ENCODE data around the gene MYORG.

Gene MYORG

DNA sequence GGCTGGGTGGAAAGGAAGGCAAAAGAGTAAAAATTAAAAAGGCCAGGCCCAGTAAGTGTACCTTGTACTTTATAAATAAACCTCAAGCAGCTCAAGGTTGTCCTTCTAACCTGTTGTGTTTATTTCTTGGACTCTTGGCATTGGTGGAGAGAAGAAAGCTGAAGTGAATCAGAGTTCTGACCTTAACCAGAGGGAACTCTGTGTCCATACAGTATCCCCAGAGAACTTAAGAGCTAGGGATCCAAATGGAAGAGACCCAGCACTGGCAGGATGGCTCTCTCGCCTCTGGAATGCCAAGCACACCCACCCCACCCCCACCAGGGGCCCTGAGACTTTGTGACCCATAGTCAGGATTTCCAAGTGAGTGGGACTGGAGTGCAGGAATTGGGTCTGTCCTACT, 33.1 kb downstream of the MYORG start:
- peaks cover 35% of the 10 kb centered on the region for H3K36me3 ChIP-seq (ENCODE audit: insufficient read depth, low read length)
- no peaks in the 10 kb centered on the region for H3K9me3 ChIP-seq (ENCODE audit: insufficient read depth, low read length, severe bottlenecking)
- TF ChIP-seq CTCF (IDR thresholded peaks at IDR 0.05; ENCODE audit: borderline replicate concordance, extremely low read depth, low read length, poor library complexity, severe bottlenecking) (no peak), EZH2 (IDR thresholded peaks at IDR 0.05; ENCODE audit: borderline replicate concordance, low read depth, low read length, severe bottlenecking) (no peak)
- H3K27me3 ChIP-seq (ENCODE audit: insufficient read depth, low read length, poor library complexity) = no peaks in the 10 kb centered on the region
- no peak overlapping the region for H2AFZ ChIP-seq (ENCODE audit: low read depth, low read length)
- ATAC-seq (ENCODE audit: insufficient read depth, low read depth) (no peak), DNase-seq (no peak)
- no peaks in the 10 kb centered on the region for H3K4me1 ChIP-seq (ENCODE audit: insufficient read depth, low read length)
- H3K4me3 ChIP-seq (ENCODE audit: low read depth in 1 of 2, low read length in 2 of 2) = no peak overlapping the region
- no peak overlapping the region for H3K9ac ChIP-seq (ENCODE audit: low read depth, low read length)
- no peaks in the 10 kb centered on the region for H3K79me2 ChIP-seq (ENCODE audit: insufficient read depth, low read length)
- no peaks in the 10 kb centered on the region; the same call in 1 of the 2 replicates for H4K20me1 ChIP-seq (ENCODE audit: insufficient read depth, low read length)
- H3K27ac ChIP-seq (ENCODE audit: low read length) = no peak overlapping the region
- no peak overlapping the region for H3K4me2 ChIP-seq (ENCODE audit: insufficient read depth, low read length)

- ATAC-seq (ENCODE audit: insufficient read depth, low read depth) = no peak
- peaks cover 37% of the 10 kb centered on the region for H3K36me3 ChIP-seq (ENCODE audit: insufficient read depth, low read length)
- H3K27ac ChIP-seq (ENCODE audit: low read length) = no peak overlapping the region
Observed at GRCh38 chr9:34343090-34343489, 33.6 kb downstream of the MYORG start.

GRCh38 chr9:34341659-34342295, 34.9 kb downstream of the MYORG start:
- no peak overlapping the region for H3K27ac ChIP-seq (ENCODE audit: low read length)
- H2AFZ ChIP-seq (ENCODE audit: low read depth, low read length) = no peak overlapping the region
- ATAC-seq (ENCODE audit: insufficient read depth, low read depth) = no peak
- no peak overlapping the region for H3K4me3 ChIP-seq (ENCODE audit: low read depth in 1 of 2, low read length in 2 of 2)
- no peaks in the 10 kb centered on the region for H3K9me3 ChIP-seq (ENCODE audit: insufficient read depth, low read length, severe bottlenecking)
- H4K20me1 ChIP-seq (ENCODE audit: insufficient read depth, low read length) = no peaks in the 10 kb centered on the region; the same call in 1 of the 2 replicates
- no peak for DNase-seq
- H3K27me3 ChIP-seq (ENCODE audit: insufficient read depth, low read length, poor library complexity) = no peaks in the 10 kb centered on the region
- no peak for TF ChIP-seq EZH2 (IDR thresholded peaks at IDR 0.05; ENCODE audit: borderline replicate concordance, low read depth, low read length, severe bottlenecking)
- no peak for TF ChIP-seq CTCF (IDR thresholded peaks at IDR 0.05; ENCODE audit: borderline replicate concordance, extremely low read depth, low read length, poor library complexity, severe bottlenecking)
- no peak overlapping the region for H3K4me2 ChIP-seq (ENCODE audit: insufficient read depth, low read length)
- peaks cover 6% of the 10 kb centered on the region; the same call in 1 of the 2 replicates for H3K79me2 ChIP-seq (ENCODE audit: insufficient read depth, low read length)
- no peak overlapping the region for H3K9ac ChIP-seq (ENCODE audit: low read depth, low read length)
- H3K4me1 ChIP-seq (ENCODE audit: insufficient read depth, low read length) = no peaks in the 10 kb centered on the region
- peaks cover 37% of the 10 kb centered on the region for H3K36me3 ChIP-seq (ENCODE audit: insufficient read depth, low read length)

More at GRCh38 chr9:34343090-34343489, 33.6 kb downstream of the MYORG start:
- no peak for DNase-seq
- no peak overlapping the region for H3K4me2 ChIP-seq (ENCODE audit: insufficient read depth, low read length)
- H3K9ac ChIP-seq (ENCODE audit: low read depth, low read length) = no peak overlapping the region
- no peak overlapping the region for H2AFZ ChIP-seq (ENCODE audit: low read depth, low read length)
- H3K9me3 ChIP-seq (ENCODE audit: insufficient read depth, low read length, severe bottlenecking) = no peaks in the 10 kb centered on the region
- no peaks in the 10 kb centered on the region; the same call in 1 of the 2 replicates for H4K20me1 ChIP-seq (ENCODE audit: insufficient read depth, low read length)
- H3K4me3 ChIP-seq (ENCODE audit: low read depth in 1 of 2, low read length in 2 of 2) = no peak overlapping the region
- TF ChIP-seq CTCF (IDR thresholded peaks at IDR 0.05; ENCODE audit: borderline replicate concordance, extremely low read depth, low read length, poor library complexity, severe bottlenecking) (no peak), EZH2 (IDR thresholded peaks at IDR 0.05; ENCODE audit: borderline replicate concordance, low read depth, low read length, severe bottlenecking) (no peak)
- no peaks in the 10 kb centered on the region for H3K79me2 ChIP-seq (ENCODE audit: insufficient read depth, low read length)
- no peaks in the 10 kb centered on the region for H3K27me3 ChIP-seq (ENCODE audit: insufficient read depth, low read length, poor library complexity)
- no peaks in the 10 kb centered on the region for H3K4me1 ChIP-seq (ENCODE audit: insufficient read depth, low read length)
